GM12878 (cell line): Measurements from ENCODE around the gene COL4A3. TPM values are rescaled to one million over a fixed set of nuclear protein-coding genes. Genes with fewer than 3 reads are reported as not detected.

ENCODE experiments used
- ATAC-seq: fragments of 200-7000 bp; cut with Tn5 transposase; 3 replicates; pipeline ENCODE4 v1.9.1; 2020; ENCODE audit warnings: mild to moderate bottlenecking, moderate library complexity
- BruUV-seq: library from RNA; stranded (reverse); fragments of 400-500 nt; replicated peaks from 2 replicates; lab custom pipeline; 2021; lab: Mats Ljungman, UMichigan
- CTCF ChIA-PET: fragments of 300-600 bp; sonication (Branson Sonifier 250); formaldehyde crosslinking; extraction: SDS; loops from one replicate; lab custom pipeline; 2021; ENCODE audit warnings: inconsistent platforms; lab: Yijun Ruan, JAX
- POLR2A ChIA-PET: fragments of 350-600 bp; formaldehyde crosslinking; extraction: SDS; loops from one replicate; lab custom pipeline; 2021; ENCODE audit warnings: inconsistent platforms; lab: Charles Lee
- RAD21 ChIA-PET: fragments of 300-600 bp; sonication (Branson Sonifier 250); formaldehyde crosslinking; loops from one replicate; lab custom pipeline; 2023; ENCODE audit warnings: antibody characterized with exemption; ENCODE audit not compliant: unreplicated experiment; lab: Charles Lee
- SMC1A ChIA-PET: fragments of 300-600 bp; sonication (Branson Sonifier 250); formaldehyde crosslinking; loops from one replicate; lab custom pipeline; 2023; ENCODE audit not compliant: unreplicated experiment, uncharacterized antibody; lab: Charles Lee
- DNase-seq: peaks from one replicate; pipeline ENCODE4 v3.0.0-alpha.2; 2011; ENCODE audit warnings: low read depth, low spot score
- FAIRE-seq: peaks from 3 replicates; lab custom pipeline; 2011; peaks lifted over from hg19 to GRCh38; lab: Jason Lieb, UNC
- H2AFZ ChIP-seq: 2 replicates; pipeline ENCODE4 v1.6.0; 2011; ENCODE audit warnings: low read depth, low read length, control low read depth; ENCODE audit not compliant: control insufficient read depth
- H3K27ac ChIP-seq: 2 replicates; pipeline ENCODE4 v1.5.1; 2011; ENCODE audit warnings: control low read depth; ENCODE audit not compliant: control insufficient read depth, insufficient read depth
- H3K27me3 ChIP-seq, 2 experiments: replicated peaks in 1 of 2; 2 replicates each; pipeline versions ENCODE4 v1.6.0 to v1.6.1; 2011; ENCODE audit warnings: low read length in 1 of 2; ENCODE audit not compliant: control insufficient read depth in 2 of 2, insufficient read depth in 2 of 2
- H3K36me3 ChIP-seq, 2 experiments: 2 replicates each; pipeline ENCODE4 v1.5.1; 2011; ENCODE audit warnings: low read length in 1 of 2; ENCODE audit not compliant: control insufficient read depth in 2 of 2, insufficient read depth in 2 of 2
- H3K4me1 ChIP-seq: 2 replicates; pipeline ENCODE4 v1.6.1; 2011; ENCODE audit warnings: mild to moderate bottlenecking, low read length, moderate library complexity, mixed read lengths; ENCODE audit not compliant: control insufficient read depth, insufficient read depth
- H3K4me2 ChIP-seq: 2 replicates; pipeline ENCODE4 v1.6.0; 2011; ENCODE audit warnings: control low read depth; ENCODE audit not compliant: control insufficient read depth, insufficient read depth
- H3K4me3 ChIP-seq: fragments of 200-600 bp; sonication (generic); 2 replicates; pipeline ENCODE4 v1.5.1; 2016
- H3K79me2 ChIP-seq: 2 replicates; pipeline ENCODE4 v1.6.0; 2011; ENCODE audit warnings: low read length; ENCODE audit not compliant: control insufficient read depth, insufficient read depth
- H3K9ac ChIP-seq: 2 replicates; pipeline ENCODE4 v1.8.0; 2011; ENCODE audit warnings: low read length, control low read depth, mixed read lengths; ENCODE audit not compliant: control insufficient read depth, insufficient read depth
- H3K9me3 ChIP-seq: replicated peaks from 3 replicates; pipeline ENCODE4 v1.5.1; 2011; ENCODE audit warnings: mild to moderate bottlenecking, low read length; ENCODE audit not compliant: control insufficient read depth, insufficient read depth
- H4K20me1 ChIP-seq: 2 replicates; pipeline ENCODE4 v1.6.0; 2011; ENCODE audit not compliant: control insufficient read depth, insufficient read depth
- CHD4 ChIP-seq: fragments of 200-600 bp; sonication (generic); IDR thresholded peaks from 2 replicates; pipeline ENCODE4 v1.6.1; 2016; ENCODE audit warnings: mild to moderate bottlenecking
- ZNF274 ChIP-seq: IDR thresholded peaks from one replicate; pipeline ENCODE4 v1.8.0; 2011; ENCODE audit not compliant: insufficient read length, insufficient read depth
- WGBS: methylation state at CpG from one replicate; pipeline ENCODE4 v1.1.6; 2016; ENCODE audit warnings: low lambda C conversion rate; ENCODE audit not compliant: insufficient replicate concordance, insufficient coverage; ENCODE audit errors: missing lambda C conversion rate; 5-methylcytosine and 5-hydroxymethylcytosine counted together
- in situ Hi-C: fragments of 300-500 bp; cut with MboI; formaldehyde crosslinking; loops from 9 replicates; pipeline ENCODE4 v1.14.3; 2018; ENCODE audit warnings: mixed read lengths
- intact Hi-C: fragments of 100-400 bp; cut with micrococcal nuclease; formaldehyde crosslinking; loops from one replicate; pipeline ENCODE4 v1.14.2; 2022; ENCODE audit not compliant: unreplicated experiment
- polyA plus RNA-seq, 11 experiments: library from polyadenylated mRNA; depleted of rRNA in 4 of 11; unstranded in 6 of 11; stranded (reverse) in 5 of 11; fragments of >200 nt; fragmentation: Nextera tagmentation in 4 of 11; fragmentation: Illumina TruSeq in 1 of 11; extraction: Ambion mirVana in 4 of 11; extraction: Trizol in 1 of 11; gene quantifications; 1 replicate in 1 of 11; 2 replicates in 10 of 11; pipeline versions ENCODE4 v1.2.1 to v1.2.3, GENCODE V29; 2011 to 2016; ENCODE audit warnings: inconsistent platforms in 2 of 11, missing spikeins in 2 of 11, low read depth in 1 of 11
- total RNA-seq, 4 experiments: library from RNA; depleted of rRNA in 3 of 4; stranded (reverse); fragments of >200 nt in 3 of 4; fragmentation: Illumina TruSeq in 1 of 4; extraction: Trizol in 1 of 4; gene quantifications; 2 replicates each; pipeline versions ENCODE4 v1.2.1 to v1.2.3, GENCODE V29; 2013 to 2021
- TF ChIP-seq, protein P1 (sequence below): fragments of 450-650 bp; IDR thresholded peaks from 2 replicates; pipeline ENCODE4 v1.6.1; 2018; ENCODE audit warnings: mild to moderate bottlenecking, low read depth, moderate library complexity; ENCODE audit not compliant: partially characterized antibody

COL4A3 gene
- total and polyA plus RNA-seq, 10 of the 15 experiments (the other 5 are each of a cell fraction or from before 2014, with no cell fraction given): 0.34 to 10.5 (median 3.8) TPM

DNA sequence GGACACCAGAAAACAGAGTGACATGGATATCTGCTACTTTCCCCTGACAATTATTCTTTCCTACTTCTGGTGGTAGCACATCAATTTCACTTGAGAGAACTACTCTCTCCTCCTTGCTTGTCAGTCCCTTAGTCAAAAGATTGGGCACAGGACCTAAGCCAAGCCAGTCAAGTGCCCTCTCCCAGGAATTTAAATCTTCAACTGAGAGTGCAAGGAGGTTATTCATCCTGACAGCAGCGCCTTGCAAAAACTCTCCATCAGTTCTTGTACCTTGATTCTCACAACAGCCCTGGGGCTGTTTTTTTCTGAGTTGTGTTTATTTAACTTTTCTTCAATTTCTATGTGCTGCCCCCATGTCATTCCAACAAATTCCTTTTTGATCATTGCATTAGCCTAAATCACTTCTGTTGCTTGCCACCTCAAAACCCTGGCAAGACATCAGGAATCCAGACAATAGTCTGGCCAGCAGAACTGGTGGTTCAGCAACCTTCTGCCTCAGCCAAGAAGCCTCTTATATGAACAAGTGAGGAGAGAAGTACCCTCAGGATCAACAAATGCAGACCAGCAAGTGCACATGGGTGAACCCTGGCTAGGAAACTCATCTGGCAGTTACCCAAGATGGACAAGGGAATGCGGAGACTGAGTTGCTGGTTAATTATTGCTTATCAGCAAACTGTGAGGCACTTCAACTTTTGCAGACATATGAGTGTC lies 19.4 kb downstream of the COL4A3 start:
- ChIA-PET POLR2A (no interaction called here), SMC1A (no interaction called here), CTCF (interaction anchor here (2.2 kb wide), 1 partner anchor 55 kb away, joined by 4 read pairs; no protein-coding TSS in a partner anchor), RAD21 (no interaction called here)
- Histone ChIP-seq H3K27me3 (no peaks in the 10 kb centered on the region), H4K20me1 (no peaks in the 10 kb centered on the region), H2AFZ (no peak overlapping the region), H3K4me3 (no peak overlapping the region), H3K27ac (no peak overlapping the region), H3K4me1 (no peaks in the 10 kb centered on the region), H3K79me2 (no peaks in the 10 kb centered on the region), H3K9me3 (no peaks in the 10 kb centered on the region), H3K36me3 (no peaks in the 10 kb centered on the region), H3K9ac (no peak overlapping the region), H3K4me2 (no peak overlapping the region)
- FAIRE-seq (no peak), ATAC-seq (no peak), DNase-seq (no peak)
- TF ChIP-seq ZNF274: no peak
- TF ChIP-seq, protein P1, sequence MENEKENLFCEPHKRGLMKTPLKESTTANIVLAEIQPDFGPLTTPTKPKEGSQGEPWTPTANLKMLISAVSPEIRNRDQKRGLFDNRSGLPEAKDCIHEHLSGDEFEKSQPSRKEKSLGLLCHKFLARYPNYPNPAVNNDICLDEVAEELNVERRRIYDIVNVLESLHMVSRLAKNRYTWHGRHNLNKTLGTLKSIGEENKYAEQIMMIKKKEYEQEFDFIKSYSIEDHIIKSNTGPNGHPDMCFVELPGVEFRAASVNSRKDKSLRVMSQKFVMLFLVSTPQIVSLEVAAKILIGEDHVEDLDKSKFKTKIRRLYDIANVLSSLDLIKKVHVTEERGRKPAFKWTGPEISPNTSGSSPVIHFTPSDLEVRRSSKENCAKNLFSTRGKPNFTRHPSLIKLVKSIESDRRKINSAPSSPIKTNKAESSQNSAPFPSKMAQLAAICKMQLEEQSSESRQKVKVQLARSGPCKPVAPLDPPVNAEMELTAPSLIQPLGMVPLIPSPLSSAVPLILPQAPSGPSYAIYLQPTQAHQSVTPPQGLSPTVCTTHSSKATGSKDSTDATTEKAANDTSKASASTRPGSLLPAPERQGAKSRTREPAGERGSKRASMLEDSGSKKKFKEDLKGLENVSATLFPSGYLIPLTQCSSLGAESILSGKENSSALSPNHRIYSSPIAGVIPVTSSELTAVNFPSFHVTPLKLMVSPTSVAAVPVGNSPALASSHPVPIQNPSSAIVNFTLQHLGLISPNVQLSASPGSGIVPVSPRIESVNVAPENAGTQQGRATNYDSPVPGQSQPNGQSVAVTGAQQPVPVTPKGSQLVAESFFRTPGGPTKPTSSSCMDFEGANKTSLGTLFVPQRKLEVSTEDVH: no peak
- no peak for TF ChIP-seq CHD4
- no TSS peak for BruUV-seq
- in situ Hi-C loops: no loop called here
- intact Hi-C loops: no loop called here
- WGBS: 100% methylated on average over 2 of the region's 2 CpGs
